Activated T-cell treated with anti-CD3 and anti-CD28 coated beads, Interleukin-2, amount 50 U/mL, for 4 hours (primary cell): ENCODE results near the gene ATP11C. TPM values are rescaled to one million over a fixed set of nuclear protein-coding genes. Genes with fewer than 3 reads are reported as not detected.

Experiments used
- ATAC-seq, 2 donors: fragments of 200-7000 bp; cut with Tn5 transposase; one replicate each; pipeline ENCODE4 v1.10.0; 2021
- DNase-seq: peaks from one replicate; pipeline ENCODE4 v3.0.0-alpha.2; 2020
- H3K27me3 Mint-ChIP-seq: one replicate; pipeline ENCODE4 v1.8.0; 2021; ENCODE audit warnings: low read depth, mixed read lengths
- H3K36me3 Mint-ChIP-seq: one replicate; pipeline ENCODE4 v1.8.0; 2022; ENCODE audit warnings: mixed read lengths; ENCODE audit not compliant: insufficient read depth
- H3K4me1 Mint-ChIP-seq: one replicate; pipeline ENCODE4 v1.8.0; 2021; ENCODE audit warnings: low read depth, mixed read lengths
- H3K4me3 Mint-ChIP-seq: one replicate; pipeline ENCODE4 v1.8.0; 2021; ENCODE audit warnings: mild to moderate bottlenecking, moderate library complexity, mixed read lengths
- H3K9me3 Mint-ChIP-seq: one replicate; pipeline ENCODE4 v1.8.0; 2021; ENCODE audit warnings: mixed read lengths
- total RNA-seq, 3 donors: library from RNA; stranded (reverse); gene quantifications; one replicate each; pipeline ENCODE4 v1.2.1, GENCODE V29; 2021

Gene ATP11C
- total RNA-seq, 3 donors from 2014 or later, result 12.7 to 15.5 (median 14.1) TPM

- peaks cover 8% of the 10 kb centered on the region for H3K4me1 Mint-ChIP-seq
- no peak overlapping the region for H3K4me3 Mint-ChIP-seq
- ATAC-seq (no peak), DNase-seq (no peak)
- no peaks in the 10 kb centered on the region for H3K9me3 Mint-ChIP-seq
- no peaks in the 10 kb centered on the region for H3K27me3 Mint-ChIP-seq
- H3K36me3 Mint-ChIP-seq, result peaks cover 6% of the 10 kb centered on the region
These were observed 106.5 kb downstream of the ATP11C start for GRCh38 chrX:139826065-139827044.

- no peak overlapping the region for H3K4me3 Mint-ChIP-seq
- peaks cover 6% of the 10 kb centered on the region for H3K36me3 Mint-ChIP-seq
- H3K27me3 Mint-ChIP-seq, result no peaks in the 10 kb centered on the region
- H3K9me3 Mint-ChIP-seq, result no peaks in the 10 kb centered on the region
- no peak for ATAC-seq
- peaks cover 5% of the 10 kb centered on the region for H3K4me1 Mint-ChIP-seq
- no peak for DNase-seq
These were observed 107.2 kb downstream of the ATP11C start for GRCh38 chrX:139825618-139826017.

GRCh38 chrX:139823806-139824205 lies 109.0 kb downstream of the ATP11C start:
- no peaks in the 10 kb centered on the region for H3K9me3 Mint-ChIP-seq
- H3K36me3 Mint-ChIP-seq, result peaks cover 6% of the 10 kb centered on the region
- no peaks in the 10 kb centered on the region for H3K27me3 Mint-ChIP-seq
- ATAC-seq (no peak), DNase-seq (no peak)
- no peak overlapping the region for H3K4me3 Mint-ChIP-seq
- H3K4me1 Mint-ChIP-seq, result peaks cover 3% of the 10 kb centered on the region

- no peak overlapping the region for H3K4me3 Mint-ChIP-seq
- ATAC-seq, result no peak
These were observed 112.4 kb downstream of the ATP11C start for GRCh38 chrX:139820358-139820984.

GRCh38 chrX:139816204-139816603 lies 116.6 kb downstream of the ATP11C start:
- peaks cover 27% of the 10 kb centered on the region for H3K36me3 Mint-ChIP-seq

More at GRCh38 chrX:139820358-139820984, 112.4 kb downstream of the ATP11C start:
- Mint-ChIP-seq H3K27me3 (no peaks in the 10 kb centered on the region), H3K9me3 (no peaks in the 10 kb centered on the region), H3K36me3 (peaks cover 19% of the 10 kb centered on the region), H3K4me1 (peaks cover 18% of the 10 kb centered on the region)
- no peak for DNase-seq

GRCh38 chrX:139815771-139816170 lies 117.1 kb downstream of the ATP11C start:
- no peak for DNase-seq
- Mint-ChIP-seq H3K9me3 (no peaks in the 10 kb centered on the region), H3K4me1 (peaks cover 20% of the 10 kb centered on the region), H3K36me3 (peaks cover 27% of the 10 kb centered on the region), H3K27me3 (no peaks in the 10 kb centered on the region), H3K4me3 (no peak overlapping the region)
- no peak for ATAC-seq

More at GRCh38 chrX:139816204-139816603, 116.6 kb downstream of the ATP11C start:
- Mint-ChIP-seq H3K9me3 (no peaks in the 10 kb centered on the region), H3K4me1 (peaks cover 20% of the 10 kb centered on the region), H3K4me3 (no peak overlapping the region), H3K27me3 (no peaks in the 10 kb centered on the region)
- no peak for DNase-seq
- ATAC-seq, result no peak

GRCh38 chrX:139811942-139812629 lies 120.8 kb downstream of the ATP11C start:
- ATAC-seq, result no peak
- DNase-seq, result no peak
- Mint-ChIP-seq H3K27me3 (no peaks in the 10 kb centered on the region), H3K4me3 (no peak overlapping the region), H3K36me3 (peaks cover 24% of the 10 kb centered on the region), H3K9me3 (no peaks in the 10 kb centered on the region), H3K4me1 (peaks cover 11% of the 10 kb centered on the region)

- ATAC-seq (no peak), DNase-seq (no peak)
- no peak overlapping the region for H3K4me3 Mint-ChIP-seq
- H3K27me3 Mint-ChIP-seq, result no peaks in the 10 kb centered on the region
- no peaks in the 10 kb centered on the region for H3K9me3 Mint-ChIP-seq
- H3K36me3 Mint-ChIP-seq, result peaks cover 35% of the 10 kb centered on the region
- no peaks in the 10 kb centered on the region for H3K4me1 Mint-ChIP-seq
These were observed 128.4 kb downstream of the ATP11C start for GRCh38 chrX:139804482-139804881.

- DNase-seq, result no peak
- Mint-ChIP-seq H3K27me3 (no peaks in the 10 kb centered on the region), H3K4me1 (no peaks in the 10 kb centered on the region), H3K9me3 (no peaks in the 10 kb centered on the region), H3K36me3 (peaks cover 32% of the 10 kb centered on the region), H3K4me3 (no peak overlapping the region)
- no peak for ATAC-seq
These were observed 129.6 kb downstream of the ATP11C start for GRCh38 chrX:139803224-139803623.

GRCh38 chrX:139802048-139802447 lies 130.8 kb downstream of the ATP11C start:
- no peak overlapping the region for H3K4me3 Mint-ChIP-seq
- H3K27me3 Mint-ChIP-seq, result no peaks in the 10 kb centered on the region
- H3K4me1 Mint-ChIP-seq, result no peaks in the 10 kb centered on the region
- ATAC-seq, result no peak
- no peaks in the 10 kb centered on the region for H3K9me3 Mint-ChIP-seq
- H3K36me3 Mint-ChIP-seq, result peaks cover 26% of the 10 kb centered on the region
- no peak for DNase-seq

- Mint-ChIP-seq H3K36me3 (peaks cover 21% of the 10 kb centered on the region), H3K4me3 (no peak overlapping the region), H3K27me3 (no peaks in the 10 kb centered on the region), H3K9me3 (no peaks in the 10 kb centered on the region), H3K4me1 (no peaks in the 10 kb centered on the region)
- no peak for DNase-seq
- no peak for ATAC-seq
These were observed 131.4 kb downstream of the ATP11C start for GRCh38 chrX:139801397-139801813.

- peaks cover 24% of the 10 kb centered on the region for H3K36me3 Mint-ChIP-seq
- DNase-seq, result no peak
- H3K27me3 Mint-ChIP-seq, result no peaks in the 10 kb centered on the region
- no peaks in the 10 kb centered on the region for H3K4me1 Mint-ChIP-seq
- ATAC-seq, result no peak
- H3K9me3 Mint-ChIP-seq, result no peaks in the 10 kb centered on the region
- no peak overlapping the region for H3K4me3 Mint-ChIP-seq
These were observed 134.2 kb downstream of the ATP11C start for GRCh38 chrX:139798701-139799100.

- Mint-ChIP-seq H3K9me3 (no peaks in the 10 kb centered on the region), H3K4me3 (no peak overlapping the region), H3K4me1 (no peaks in the 10 kb centered on the region), H3K36me3 (peaks cover 9% of the 10 kb centered on the region), H3K27me3 (no peaks in the 10 kb centered on the region)
- no peak for DNase-seq
- no peak for ATAC-seq
These were observed 137.7 kb downstream of the ATP11C start for GRCh38 chrX:139795196-139795595.

- no peaks in the 10 kb centered on the region for H3K27me3 Mint-ChIP-seq
- H3K4me1 Mint-ChIP-seq, result no peaks in the 10 kb centered on the region
- ATAC-seq, result no peak
- peaks cover 13% of the 10 kb centered on the region for H3K36me3 Mint-ChIP-seq
- no peaks in the 10 kb centered on the region for H3K9me3 Mint-ChIP-seq
- no peak for DNase-seq
- no peak overlapping the region for H3K4me3 Mint-ChIP-seq
These were observed 145.3 kb downstream of the ATP11C start for GRCh38 chrX:139787601-139788000.
